GM13977 (cell line): ENCODE results near the gene SYCE3.

Experiments
- DNase-seq: peaks from one replicate; pipeline ENCODE4 v3.0.0; 2012; ENCODE audit warnings: low spot score
- CTCF ChIP-seq: IDR thresholded peaks from 2 replicates; pipeline ENCODE4 v1.5.1; 2012; ENCODE audit warnings: mild to moderate bottlenecking, control low read depth; ENCODE audit not compliant: insufficient read depth; ENCODE audit errors: extremely low read depth, missing control alignments
- in situ Hi-C: fragments of 300-500 bp; cut with MboI; formaldehyde crosslinking; loops from one replicate; pipeline ENCODE4 v1.12.0; 2022; ENCODE audit warnings: low sequenced_read_pairs, low pct_unique_long_range_greater_than_20kb, mixed read lengths, inconsistent platforms; ENCODE audit not compliant: unreplicated experiment

Gene SYCE3

GRCh38 chr22:50585781-50586180, 23.1 kb upstream of the SYCE3 start:
- DNase-seq: no peak
- in situ Hi-C loops: no loop called here
- TF ChIP-seq CTCF: no peak

- no peak for TF ChIP-seq CTCF
- in situ Hi-C loops: no loop called here
- DNase-seq: no peak
Observed at GRCh38 chr22:50585238-50585637, 22.5 kb upstream of the SYCE3 start.

GRCh38 chr22:50584106-50585096, 21.7 kb upstream of the SYCE3 start:
- in situ Hi-C loops: no loop called here
- no peak for DNase-seq
- no peak for TF ChIP-seq CTCF

- in situ Hi-C loops: no loop called here
- DNase-seq: peak; percentile 32
- no peak for TF ChIP-seq CTCF
Observed at GRCh38 chr22:50583294-50583861, 20.7 kb upstream of the SYCE3 start.

- peak; percentile 100 for DNase-seq
- TF ChIP-seq CTCF: no peak
- in situ Hi-C loops: no loop called here
Observed at GRCh38 chr22:50582493-50583293, 20.0 kb upstream of the SYCE3 start, which contains the start of gene CHKB. Gene CHKB (minus strand): TSS chr22:50582849. CDS start chr22:50582781, 68 bp downstream.

- peak; percentile 64 for DNase-seq
- in situ Hi-C loops: no loop called here
- TF ChIP-seq CTCF: no peak
Observed at GRCh38 chr22:50581950-50582492, 19.3 kb upstream of the SYCE3 start.
